OCI-LY1 (cell line): ENCODE data around the gene HOXD4.

ENCODE experiments used
- H2AFZ ChIP-seq: fragments of 200-600 bp; sonication (generic), shearing (Covaris generic); 2 replicates; pipeline ENCODE4 v1.6.0; 2014; ENCODE audit warnings: antibody characterized with exemption, mild to moderate bottlenecking, low read length
- H3F3A ChIP-seq: fragments of 200-600 bp; sonication (generic), shearing (Covaris generic); 2 replicates; pipeline ENCODE4 v1.6.0; 2014; ENCODE audit warnings: mild to moderate bottlenecking, antibody characterized with exemption, low read length, moderate library complexity; ENCODE audit not compliant: insufficient read depth
- H3K27ac ChIP-seq: fragments of 200-600 bp; sonication (generic); 2 replicates; pipeline ENCODE4 v1.5.1; 2014; ENCODE audit warnings: low read length, mixed run types, mild to moderate bottlenecking, low read depth; ENCODE audit not compliant: poor library complexity, severe bottlenecking
- H3K27me3 ChIP-seq: fragments of 200-600 bp; sonication (generic); 2 replicates; pipeline ENCODE4 v1.6.0; 2014; ENCODE audit warnings: antibody characterized with exemption, mild to moderate bottlenecking, low read length, moderate library complexity; ENCODE audit not compliant: insufficient read depth
- H3K36me3 ChIP-seq: fragments of 200-600 bp; sonication (generic); 2 replicates; pipeline ENCODE4 v1.6.1; 2014; ENCODE audit warnings: mild to moderate bottlenecking, antibody characterized with exemption, low read length, moderate library complexity, mixed read lengths; ENCODE audit not compliant: insufficient read depth
- H3K4me1 ChIP-seq: fragments of 200-600 bp; sonication (generic); 2 replicates; pipeline ENCODE4 v1.5.1; 2014; ENCODE audit warnings: mild to moderate bottlenecking, low read length, moderate library complexity; ENCODE audit not compliant: insufficient read depth, severe bottlenecking
- H3K4me2 ChIP-seq: fragments of 200-600 bp; sonication (generic), shearing (Covaris generic); 2 replicates; pipeline ENCODE4 v1.6.1; 2014; ENCODE audit warnings: low read length
- H3K4me3 ChIP-seq: fragments of 200-600 bp; sonication (generic); 2 replicates; pipeline ENCODE4 v1.5.1; 2014; ENCODE audit warnings: low read length, low read depth, mild to moderate bottlenecking, mixed read lengths; ENCODE audit not compliant: poor library complexity, severe bottlenecking
- H3K79me2 ChIP-seq: fragments of 200-600 bp; shearing (Covaris generic); 2 replicates; pipeline ENCODE4 v1.6.1; 2016; ENCODE audit warnings: mixed run types, low read length, mixed read lengths; ENCODE audit not compliant: insufficient read depth
- H3K9ac ChIP-seq: fragments of 200-600 bp; sonication (generic), shearing (Covaris generic); 2 replicates; pipeline ENCODE4 v1.6.1; 2014; ENCODE audit warnings: mild to moderate bottlenecking, low read length, mixed read lengths
- H3K9me2 ChIP-seq: fragments of 200-600 bp; sonication (generic), shearing (Covaris generic); 2 replicates; pipeline ENCODE4 v1.6.1; 2014; ENCODE audit warnings: low read depth, mild to moderate bottlenecking, low read length, mixed read lengths
- H3K9me3 ChIP-seq: fragments of 200-600 bp; shearing (Covaris generic); 2 replicates; pipeline ENCODE4 v1.6.1; 2014; ENCODE audit warnings: low read length, mixed read lengths
- H4K20me1 ChIP-seq: fragments of 200-600 bp; sonication (generic), shearing (Covaris generic); 2 replicates; pipeline ENCODE4 v1.6.0; 2016; ENCODE audit warnings: mild to moderate bottlenecking, low read length; ENCODE audit not compliant: insufficient read depth
- EZH2 ChIP-seq: fragments of 200-600 bp; sonication (generic), shearing (Covaris generic); IDR thresholded peaks from 2 replicates; pipeline ENCODE4 v1.8.0; 2017; ENCODE audit warnings: borderline replicate concordance, mixed run types, mild to moderate bottlenecking, antibody characterized with exemption, low read length, moderate library complexity, mixed read lengths
- TF ChIP-seq, protein P1 (sequence below): fragments of 200-600 bp; sonication (generic), shearing (Covaris generic); IDR thresholded peaks from 2 replicates; pipeline ENCODE4 v1.5.1; 2017; ENCODE audit warnings: mild to moderate bottlenecking, antibody characterized with exemption, low read length, moderate library complexity, mixed read lengths

The HOXD4 gene

DNA sequence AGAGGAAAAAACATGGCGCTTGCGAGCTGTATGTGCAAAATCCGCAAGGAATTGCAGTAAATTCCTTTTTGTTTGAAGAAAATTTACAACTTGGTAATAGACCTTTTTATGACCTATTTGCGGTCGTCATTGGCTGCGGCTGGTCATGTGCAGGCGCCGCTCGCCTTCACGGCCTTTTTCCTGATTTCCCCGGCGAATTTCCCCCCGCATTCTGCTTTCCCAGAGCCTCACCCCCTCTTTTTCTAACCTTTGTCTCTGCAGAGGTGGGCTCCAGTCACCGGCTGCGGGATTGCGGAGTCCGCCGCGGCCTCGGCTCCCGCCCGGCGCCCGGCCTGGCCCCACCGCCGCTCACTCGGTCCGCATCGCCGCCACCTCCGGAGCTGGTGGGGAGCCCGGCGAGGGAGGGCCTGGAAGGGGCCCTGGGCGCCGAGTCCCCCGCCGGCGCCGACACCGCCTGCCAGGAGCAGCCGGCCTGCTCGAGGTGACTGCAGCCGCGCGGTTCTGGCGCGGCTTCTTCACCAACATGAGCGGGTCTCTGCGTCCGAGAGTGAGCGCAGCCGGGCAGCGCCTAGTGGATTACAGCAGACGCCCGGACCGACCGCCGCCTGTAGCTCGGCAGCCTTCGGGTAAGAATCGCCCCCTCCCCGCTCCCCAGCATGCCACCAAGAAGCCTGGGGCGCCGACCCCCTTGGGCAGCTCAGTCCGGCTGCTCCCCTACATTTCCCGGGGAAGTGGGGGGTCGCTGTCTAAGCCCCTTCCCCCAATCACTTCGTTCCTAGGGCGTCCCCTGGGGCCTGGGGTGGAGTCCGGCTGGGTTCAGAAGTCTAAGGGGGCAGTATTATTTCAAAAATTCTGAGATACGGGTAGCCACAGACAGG lies 14.7 kb upstream of the HOXD4 start:
- H3K27ac ChIP-seq, result no peak overlapping the region

DNA sequence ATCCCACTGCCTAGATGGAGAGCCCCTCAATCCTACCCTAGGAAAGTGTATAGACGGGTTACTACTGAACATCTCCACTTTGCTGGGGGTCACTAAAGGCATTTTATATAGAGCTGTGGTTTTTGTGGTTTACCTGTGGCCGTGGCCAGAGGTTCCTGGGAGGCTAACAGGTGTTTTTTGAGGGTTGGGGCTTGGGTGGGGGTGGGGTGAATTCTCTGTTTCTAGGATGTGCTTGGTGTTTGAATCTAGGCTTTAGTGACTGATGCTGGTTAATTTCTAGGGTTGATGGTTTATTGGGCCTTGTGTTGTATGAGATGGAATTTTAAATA lies 14.1 kb upstream of the HOXD4 start:
- Histone ChIP-seq H3K27ac (no peak overlapping the region), H4K20me1 (no peaks in the 10 kb centered on the region), H3K36me3 (no peaks in the 10 kb centered on the region), H3K9me3 (no peaks in the 10 kb centered on the region), H3K9ac (no peak overlapping the region), H3K79me2 (no peaks in the 10 kb centered on the region), H3K27me3 (no peaks in the 10 kb centered on the region), H3K9me2 (no peaks in the 10 kb centered on the region), H3F3A (no peaks in the 10 kb centered on the region), H3K4me1 (peaks cover 5% of the 10 kb centered on the region), H3K4me2 (no peak overlapping the region), H3K4me3 (no peak overlapping the region), H2AFZ (no peak overlapping the region)
- TF ChIP-seq, protein P1, sequence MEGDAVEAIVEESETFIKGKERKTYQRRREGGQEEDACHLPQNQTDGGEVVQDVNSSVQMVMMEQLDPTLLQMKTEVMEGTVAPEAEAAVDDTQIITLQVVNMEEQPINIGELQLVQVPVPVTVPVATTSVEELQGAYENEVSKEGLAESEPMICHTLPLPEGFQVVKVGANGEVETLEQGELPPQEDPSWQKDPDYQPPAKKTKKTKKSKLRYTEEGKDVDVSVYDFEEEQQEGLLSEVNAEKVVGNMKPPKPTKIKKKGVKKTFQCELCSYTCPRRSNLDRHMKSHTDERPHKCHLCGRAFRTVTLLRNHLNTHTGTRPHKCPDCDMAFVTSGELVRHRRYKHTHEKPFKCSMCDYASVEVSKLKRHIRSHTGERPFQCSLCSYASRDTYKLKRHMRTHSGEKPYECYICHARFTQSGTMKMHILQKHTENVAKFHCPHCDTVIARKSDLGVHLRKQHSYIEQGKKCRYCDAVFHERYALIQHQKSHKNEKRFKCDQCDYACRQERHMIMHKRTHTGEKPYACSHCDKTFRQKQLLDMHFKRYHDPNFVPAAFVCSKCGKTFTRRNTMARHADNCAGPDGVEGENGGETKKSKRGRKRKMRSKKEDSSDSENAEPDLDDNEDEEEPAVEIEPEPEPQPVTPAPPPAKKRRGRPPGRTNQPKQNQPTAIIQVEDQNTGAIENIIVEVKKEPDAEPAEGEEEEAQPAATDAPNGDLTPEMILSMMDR, result no peak
- TF ChIP-seq EZH2, result no peak

More for the DNA sequence above, 14.7 kb upstream of the HOXD4 start:
- Histone ChIP-seq H3K9me2 (no peaks in the 10 kb centered on the region), H3K9ac (no peak overlapping the region), H3K4me1 (peaks cover 5% of the 10 kb centered on the region), H3K9me3 (no peaks in the 10 kb centered on the region), H4K20me1 (no peaks in the 10 kb centered on the region), H3K4me2 (no peak overlapping the region), H3K4me3 (no peak overlapping the region), H3K79me2 (no peaks in the 10 kb centered on the region), H3K27me3 (no peaks in the 10 kb centered on the region), H3F3A (no peaks in the 10 kb centered on the region), H2AFZ (no peak overlapping the region), H3K36me3 (no peaks in the 10 kb centered on the region)
- TF ChIP-seq EZH2, result no peak

DNA sequence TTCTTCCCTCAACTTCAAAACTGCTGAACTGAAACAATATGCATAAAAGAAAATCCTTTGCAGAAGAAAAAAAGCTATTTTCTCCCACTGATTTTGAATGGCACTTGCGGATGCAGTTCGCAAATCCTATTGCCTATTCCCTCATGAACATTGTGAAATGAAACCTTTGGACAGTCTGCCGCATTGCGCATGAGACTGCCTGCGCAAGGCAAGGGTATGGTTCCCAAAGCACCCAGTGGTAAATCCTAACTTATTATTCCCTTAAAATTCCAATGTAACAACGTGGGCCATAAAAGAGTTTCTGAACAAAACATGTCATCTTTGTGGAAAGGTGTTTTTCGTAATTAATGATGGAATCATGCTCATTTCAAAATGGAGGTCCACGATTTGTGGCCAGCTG lies 13.4 kb upstream of the HOXD4 start:
- H3K79me2 ChIP-seq, result no peaks in the 10 kb centered on the region
- no peak overlapping the region for H3K4me2 ChIP-seq
- no peak overlapping the region for H2AFZ ChIP-seq
- H3K4me1 ChIP-seq, result peaks cover 5% of the 10 kb centered on the region
- H3K9me3 ChIP-seq, result no peaks in the 10 kb centered on the region
- no peaks in the 10 kb centered on the region for H3K27me3 ChIP-seq
- no peak overlapping the region for H3K9ac ChIP-seq
- H3K27ac ChIP-seq, result no peak overlapping the region
- H4K20me1 ChIP-seq, result no peaks in the 10 kb centered on the region
- no peaks in the 10 kb centered on the region for H3K9me2 ChIP-seq
- no peaks in the 10 kb centered on the region for H3F3A ChIP-seq
- no peak for TF ChIP-seq EZH2
- TF ChIP-seq, protein P1, result no peak
- H3K4me3 ChIP-seq, result no peak overlapping the region
- no peaks in the 10 kb centered on the region for H3K36me3 ChIP-seq

DNA sequence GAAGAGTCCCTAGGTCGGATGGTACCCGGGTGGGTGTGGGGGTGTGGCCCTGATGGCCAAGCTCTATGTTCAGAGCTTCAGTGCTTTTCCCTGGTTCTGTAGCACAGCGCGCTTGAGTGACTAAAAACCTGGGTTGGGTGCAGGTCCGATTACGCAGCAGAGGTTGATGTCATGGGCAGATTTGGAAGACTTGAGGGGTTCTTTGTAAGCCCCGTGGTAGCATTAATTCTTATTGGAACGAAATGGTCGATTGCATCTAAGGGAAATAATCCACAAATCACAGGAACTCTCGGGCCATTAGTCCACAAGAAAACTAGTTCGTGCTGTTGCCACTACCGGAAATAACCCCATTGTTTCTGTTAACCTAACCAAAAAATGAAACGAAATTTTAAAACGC lies 12.8 kb upstream of the HOXD4 start:
- peaks cover 5% of the 10 kb centered on the region for H3K4me1 ChIP-seq
- no peak overlapping the region for H2AFZ ChIP-seq
- no peaks in the 10 kb centered on the region for H3K27me3 ChIP-seq
- H3K36me3 ChIP-seq, result no peaks in the 10 kb centered on the region
- TF ChIP-seq, protein P1, result no peak
- TF ChIP-seq EZH2, result no peak
- H3K27ac ChIP-seq, result no peak overlapping the region
- no peaks in the 10 kb centered on the region for H3K9me3 ChIP-seq
- H3K9ac ChIP-seq, result no peak overlapping the region
- no peaks in the 10 kb centered on the region for H3F3A ChIP-seq
- H3K4me2 ChIP-seq, result no peak overlapping the region
- H3K79me2 ChIP-seq, result no peaks in the 10 kb centered on the region
- no peaks in the 10 kb centered on the region for H4K20me1 ChIP-seq
- no peaks in the 10 kb centered on the region for H3K9me2 ChIP-seq
- H3K4me3 ChIP-seq, result no peak overlapping the region
